ENCODE measurements around the gene SERPINA5. TPM values are rescaled to one million over a fixed set of nuclear protein-coding genes. Genes with fewer than 3 reads are reported as not detected.

Gene SERPINA5
- under 0.01 and 0.15 TPM in 2 replicates for total RNA-seq

GRCh38 chr14:94581127-94581999, at the start of gene SERPINA5:
Gene SERPINA5, plus strand, starts transcription at chr14:94581426. Its CDS starts 5,937 bp downstream, at chr14:94587363.

DNA sequence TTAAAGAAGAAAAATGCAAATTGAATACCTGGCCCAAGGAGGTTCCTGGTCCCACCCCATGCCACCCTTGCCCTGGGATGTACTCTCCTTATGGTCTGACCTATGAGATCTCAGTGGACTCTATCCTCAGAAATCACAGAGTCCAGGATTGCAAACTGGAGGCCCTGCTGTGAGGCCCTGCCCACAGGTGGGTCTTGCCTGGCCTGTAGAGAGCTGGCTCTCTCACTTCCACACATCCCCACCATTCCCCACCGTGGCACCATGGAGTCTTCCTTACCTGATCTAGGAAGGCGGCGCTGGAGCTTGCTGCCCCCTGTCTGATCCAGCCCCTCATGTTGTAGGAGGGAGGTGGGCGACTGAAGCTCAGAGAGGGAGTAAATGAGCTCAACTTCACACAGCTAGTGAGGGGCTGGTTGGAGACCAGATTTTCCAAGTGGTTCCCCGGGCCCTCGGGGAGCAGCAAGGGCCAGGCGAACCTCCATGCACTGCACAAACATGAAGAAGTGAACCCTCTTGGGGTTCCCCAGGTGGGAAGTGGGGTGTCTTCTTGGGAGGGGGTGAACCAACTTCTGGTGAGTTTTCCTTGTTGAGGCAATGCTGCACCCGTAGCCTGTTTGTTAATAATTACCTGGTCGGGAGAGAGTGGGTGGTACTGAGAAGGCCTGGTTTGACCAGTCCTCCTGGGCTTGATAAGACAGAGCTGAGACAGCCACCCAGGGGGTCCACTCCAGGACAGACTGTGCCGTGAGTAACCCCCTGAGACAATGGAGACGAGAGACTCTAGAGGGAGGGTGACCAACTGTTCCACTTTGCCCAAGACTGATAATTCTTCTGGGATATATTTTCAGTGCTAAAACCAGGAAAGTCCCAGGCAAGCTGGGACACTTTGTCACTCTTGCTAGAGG, 20.2 kb upstream of the SERPINA5 start, which contains the start of gene SERPINA4:
Gene SERPINA4 (plus strand): TSS at position 692 of the 905 bp plus-strand sequence. CDS start 2,041 bp downstream, outside the sequence.

DNA sequence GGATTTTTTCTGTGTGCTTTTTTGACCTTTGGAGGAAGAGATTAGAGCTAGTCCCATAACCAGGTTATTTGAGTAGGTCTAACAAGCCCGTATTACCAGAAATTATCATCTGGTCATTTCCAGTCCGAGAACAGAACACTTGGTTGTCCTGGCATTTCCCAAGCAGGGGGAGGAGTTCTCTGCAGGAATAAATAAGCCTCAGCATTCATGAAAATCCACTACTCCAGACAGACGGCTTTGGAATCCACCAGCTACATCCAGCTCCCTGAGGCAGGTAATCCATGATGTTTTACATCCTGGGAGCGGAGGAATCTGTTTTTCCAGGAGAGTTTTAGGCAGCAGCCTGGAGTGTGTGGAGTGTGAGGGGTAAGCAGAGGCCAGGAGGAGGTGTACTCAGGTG, 30.9 kb downstream of the SERPINA5 start, which contains the start of gene SERPINA3:
Gene SERPINA3 (plus strand): TSS at position 218 of the 400 bp plus-strand sequence. CDS start 2,051 bp downstream, outside the sequence.

Other genes with a start within 250 kb of the SERPINA5 start
- gene SERPINA2, start 214.7 kb upstream of the SERPINA5 start, total RNA-seq: not detected in 2 replicates
- gene SERPINA1, start 192.8 kb upstream of the SERPINA5 start, total RNA-seq: 0.17 and 0.74 TPM in 2 replicates
- gene SERPINA11, start 128.6 kb upstream of the SERPINA5 start, total RNA-seq: not detected in 2 replicates
- 0.45 TPM in 1 of 2 replicates, not detected in the other for gene SERPINA9, start 105.2 kb upstream of the SERPINA5 start, total RNA-seq
- not detected in 2 replicates for gene SERPINA12, start 72.0 kb upstream of the SERPINA5 start, total RNA-seq
- gene SERPINA4, start 20.0 kb upstream of the SERPINA5 start, total RNA-seq: not detected in 2 replicates
- gene SERPINA3, start 31.0 kb downstream of the SERPINA5 start, total RNA-seq: 1.8 and 2.1 TPM in 2 replicates
- gene GSC, start 188.7 kb downstream of the SERPINA5 start, total RNA-seq: not detected in 2 replicates

Data from bronchus fibroblast of lung (primary cell).